PC-3 (cell line): Measurements from ENCODE around the gene DNAH17. TPM values are rescaled to one million over a fixed set of nuclear protein-coding genes. Genes with fewer than 3 reads are reported as not detected.

ENCODE experiments used
- ATAC-seq: fragments of 200-7000 bp; cut with Tn5 transposase; 2 replicates; pipeline ENCODE4 v1.9.1; 2020; ENCODE audit warnings: mild to moderate bottlenecking, moderate library complexity
- BruUV-seq: library from RNA; stranded (reverse); fragments of 400-500 nt; replicated peaks from 2 replicates; lab custom pipeline; 2021; lab: Mats Ljungman, UMichigan
- CTCF ChIA-PET: fragments of 300-600 bp; sonication (Branson Sonifier 250); formaldehyde crosslinking; loops from one replicate; lab custom pipeline; 2022; ENCODE audit warnings: antibody characterized with exemption; lab: Charles Lee
- POLR2A ChIA-PET: fragments of 300-600 bp; sonication (Branson Sonifier 250); formaldehyde crosslinking; loops from one replicate; lab custom pipeline; 2022; ENCODE audit warnings: antibody characterized with exemption; ENCODE audit not compliant: unreplicated experiment; lab: Charles Lee
- DNase-seq: peaks from one replicate; pipeline ENCODE4 v3.0.0-alpha.2; 2015
- H2AFZ ChIP-seq: fragments of 300-600 bp; sonication (generic); 2 replicates; pipeline ENCODE4 v1.6.0; 2016; ENCODE audit warnings: antibody characterized with exemption, low read length
- H3F3A ChIP-seq: fragments of 300-600 bp; sonication (generic); one replicate; pipeline ENCODE4 v1.6.0; 2017; ENCODE audit warnings: antibody characterized with exemption, low read length, control low read depth, mild to moderate bottlenecking; ENCODE audit not compliant: unreplicated experiment
- H3K27ac ChIP-seq: fragments of 300-600 bp; sonication (generic); 2 replicates; pipeline ENCODE4 v1.5.1; 2016; ENCODE audit warnings: mild to moderate bottlenecking, low read length
- H3K27me3 ChIP-seq: fragments of 300-600 bp; sonication (generic); 2 replicates; pipeline ENCODE4 v1.6.1; 2016; ENCODE audit warnings: low read length, mixed read lengths
- H3K36me3 ChIP-seq: fragments of 300-600 bp; sonication (generic); 2 replicates; pipeline ENCODE4 v1.6.1; 2016; ENCODE audit warnings: low read depth, mixed run types, low read length, mixed read lengths
- H3K4me1 ChIP-seq: fragments of 300-600 bp; sonication (generic); 2 replicates; pipeline ENCODE4 v1.5.1; 2016; ENCODE audit warnings: low read length; ENCODE audit not compliant: insufficient read depth
- H3K4me2 ChIP-seq: fragments of 300-600 bp; sonication (generic); 2 replicates; pipeline ENCODE4 v1.6.0; 2016; ENCODE audit warnings: low read length
- H3K4me3 ChIP-seq: fragments of 300-600 bp; sonication (generic); 2 replicates; pipeline ENCODE4 v1.5.1; 2016; ENCODE audit warnings: mild to moderate bottlenecking, low read length, mixed read lengths
- H3K79me2 ChIP-seq: fragments of 300-600 bp; sonication (generic); 2 replicates; pipeline ENCODE4 v1.6.1; 2017; ENCODE audit warnings: low read length, mixed read lengths
- H3K9ac ChIP-seq: fragments of 300-600 bp; sonication (generic); 2 replicates; pipeline ENCODE4 v1.6.0; 2016; ENCODE audit warnings: mild to moderate bottlenecking, low read length
- H3K9me2 ChIP-seq: fragments of 300-600 bp; sonication (generic); replicated peaks from 2 replicates; pipeline ENCODE4 v1.6.1; 2016; ENCODE audit warnings: mixed run types, low read length, mixed read lengths
- H3K9me3 ChIP-seq: fragments of 300-600 bp; sonication (generic); 2 replicates; pipeline ENCODE4 v1.6.1; 2016; ENCODE audit warnings: low read length, mixed read lengths
- H4K20me1 ChIP-seq: fragments of 300-600 bp; sonication (generic); 2 replicates; pipeline ENCODE4 v1.6.1; 2016; ENCODE audit warnings: low read length, mixed read lengths
- EZH2 ChIP-seq: fragments of 300-600 bp; sonication (generic); IDR thresholded peaks from one replicate; pipeline ENCODE4 v1.6.1; 2017; ENCODE audit warnings: antibody characterized with exemption, mild to moderate bottlenecking, low read length; ENCODE audit not compliant: unreplicated experiment
- EZH2phosphoT487 ChIP-seq: fragments of 300-600 bp; sonication (generic); IDR thresholded peaks from 2 replicates; pipeline ENCODE4 v1.6.1; 2018; ENCODE audit warnings: mild to moderate bottlenecking, antibody characterized with exemption, low read length, borderline replicate concordance
- intact Hi-C: fragments of 100-400 bp; cut with micrococcal nuclease; formaldehyde crosslinking; loops from 2 replicates; pipeline ENCODE4 v1.9.0; 2023
- total RNA-seq: library from RNA; depleted of rRNA; stranded (reverse); fragments of >200 nt; gene quantifications from 2 replicates; pipeline ENCODE4 v1.2.3, GENCODE V29; 2014
- TF ChIP-seq, protein P1 (sequence below): fragments of 300-600 bp; sonication (generic); conservative IDR thresholded peaks from 2 replicates; pipeline ENCODE4 v1.5.1; 2017; ENCODE audit warnings: antibody characterized with exemption, low read depth, mild to moderate bottlenecking, low read length

DNAH17 gene
- total RNA-seq, 1 experiment from 2014 or later: 0.04 TPM

DNA sequence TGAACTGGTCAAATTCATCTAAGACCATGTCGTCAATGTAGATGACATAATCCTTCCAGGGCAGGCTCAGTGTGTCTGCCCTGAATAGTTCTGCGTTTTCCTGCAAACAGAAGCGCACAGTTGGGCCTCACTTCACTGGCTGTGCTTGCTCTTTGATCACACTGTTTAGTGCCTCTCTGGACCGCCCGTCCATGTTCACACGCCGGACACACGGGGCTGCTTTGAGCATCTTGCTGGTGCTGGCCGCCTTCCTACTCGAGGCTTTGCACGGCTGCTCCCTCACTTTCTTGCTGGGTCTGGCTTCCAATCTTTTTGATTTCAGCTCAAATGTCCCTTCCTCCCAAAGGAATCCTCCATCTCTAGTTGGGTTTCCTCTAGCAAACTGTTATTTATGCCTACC, 37.4 kb downstream of the DNAH17 start:
- DNase-seq (no peak), ATAC-seq (no peak)
- H3K4me3 ChIP-seq: no peak overlapping the region
- H3K27me3 ChIP-seq: no peaks in the 10 kb centered on the region
- ChIA-PET CTCF (no interaction called here), POLR2A (no interaction called here)
- no peaks in the 10 kb centered on the region for H3K36me3 ChIP-seq
- no peaks in the 10 kb centered on the region for H3K9me3 ChIP-seq
- no peak overlapping the region for H3K9ac ChIP-seq
- H3K4me2 ChIP-seq: no peak overlapping the region
- no peaks in the 10 kb centered on the region for H3K79me2 ChIP-seq
- peaks cover 28% of the 10 kb centered on the region for H3K4me1 ChIP-seq
- BruUV-seq: no TSS peak
- no peaks in the 10 kb centered on the region for H3K9me2 ChIP-seq
- no peak overlapping the region for H2AFZ ChIP-seq
- H3K27ac ChIP-seq: no peak overlapping the region
- TF ChIP-seq EZH2 (no peak), EZH2phosphoT487 (no peak)
- TF ChIP-seq, protein P1, sequence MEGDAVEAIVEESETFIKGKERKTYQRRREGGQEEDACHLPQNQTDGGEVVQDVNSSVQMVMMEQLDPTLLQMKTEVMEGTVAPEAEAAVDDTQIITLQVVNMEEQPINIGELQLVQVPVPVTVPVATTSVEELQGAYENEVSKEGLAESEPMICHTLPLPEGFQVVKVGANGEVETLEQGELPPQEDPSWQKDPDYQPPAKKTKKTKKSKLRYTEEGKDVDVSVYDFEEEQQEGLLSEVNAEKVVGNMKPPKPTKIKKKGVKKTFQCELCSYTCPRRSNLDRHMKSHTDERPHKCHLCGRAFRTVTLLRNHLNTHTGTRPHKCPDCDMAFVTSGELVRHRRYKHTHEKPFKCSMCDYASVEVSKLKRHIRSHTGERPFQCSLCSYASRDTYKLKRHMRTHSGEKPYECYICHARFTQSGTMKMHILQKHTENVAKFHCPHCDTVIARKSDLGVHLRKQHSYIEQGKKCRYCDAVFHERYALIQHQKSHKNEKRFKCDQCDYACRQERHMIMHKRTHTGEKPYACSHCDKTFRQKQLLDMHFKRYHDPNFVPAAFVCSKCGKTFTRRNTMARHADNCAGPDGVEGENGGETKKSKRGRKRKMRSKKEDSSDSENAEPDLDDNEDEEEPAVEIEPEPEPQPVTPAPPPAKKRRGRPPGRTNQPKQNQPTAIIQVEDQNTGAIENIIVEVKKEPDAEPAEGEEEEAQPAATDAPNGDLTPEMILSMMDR: no peak
- H4K20me1 ChIP-seq: no peaks in the 10 kb centered on the region
- no peaks in the 10 kb centered on the region for H3F3A ChIP-seq
- intact Hi-C loops: no loop called here

DNA sequence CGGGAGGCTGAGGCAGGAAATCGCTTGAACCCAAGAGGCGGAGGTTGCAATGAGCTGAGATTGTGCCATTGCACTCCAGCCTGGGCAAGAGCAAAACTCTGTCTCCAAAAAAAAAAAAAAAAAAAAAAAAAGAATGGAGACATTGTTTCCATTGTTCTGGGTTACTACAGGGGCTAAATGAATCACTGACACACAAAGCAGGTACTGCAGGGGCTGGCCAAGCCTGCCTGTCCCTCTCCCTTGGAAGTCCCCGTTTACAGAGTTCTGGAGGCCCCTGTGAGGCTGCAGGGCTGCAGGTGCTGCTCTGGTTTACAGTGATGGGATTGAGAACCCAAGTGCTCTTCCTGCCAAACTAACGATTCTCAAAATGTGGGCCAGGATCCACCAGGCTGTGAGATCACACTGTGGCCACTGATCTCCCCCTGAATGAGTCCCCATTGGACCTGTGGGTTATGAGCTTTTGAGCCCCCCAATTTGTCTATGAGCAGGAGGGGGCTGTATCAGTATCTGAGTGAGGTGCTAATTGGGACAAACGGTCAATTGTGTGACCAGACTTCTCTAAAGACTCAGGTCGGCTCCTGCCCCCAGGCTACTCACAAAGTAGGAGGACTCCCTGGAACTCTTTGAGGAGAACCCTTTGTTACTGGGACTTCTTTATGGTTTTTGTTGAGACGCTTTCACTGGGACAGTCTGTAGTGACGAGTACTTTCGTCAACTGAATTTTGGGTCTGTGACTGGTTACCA, 39.0 kb downstream of the DNAH17 start:
- no peaks in the 10 kb centered on the region for H3K27me3 ChIP-seq
- no peak overlapping the region for H2AFZ ChIP-seq
- DNase-seq (peak; percentile 53), ATAC-seq (no peak)
- H3F3A ChIP-seq: no peaks in the 10 kb centered on the region
- no peaks in the 10 kb centered on the region for H3K79me2 ChIP-seq
- no TSS peak for BruUV-seq
- no peak overlapping the region for H3K4me2 ChIP-seq
- H3K4me1 ChIP-seq: peaks cover 33% of the 10 kb centered on the region
- no peaks in the 10 kb centered on the region for H4K20me1 ChIP-seq
- ChIA-PET POLR2A (no interaction called here), CTCF (interaction anchor here (0.6 kb wide), 1 partner anchor 348 kb away, joined by 4 read pairs; no protein-coding TSS in a partner anchor)
- TF ChIP-seq, protein P1: no peak
- no peak for TF ChIP-seq EZH2
- TF ChIP-seq EZH2phosphoT487: no peak
- no peaks in the 10 kb centered on the region for H3K36me3 ChIP-seq
- no peak overlapping the region for H3K9ac ChIP-seq
- no peaks in the 10 kb centered on the region for H3K9me2 ChIP-seq
- no peak overlapping the region; the same call in 1 of the 2 replicates for H3K27ac ChIP-seq
- no peak overlapping the region for H3K4me3 ChIP-seq
- intact Hi-C loops: no loop called here
- H3K9me3 ChIP-seq: no peaks in the 10 kb centered on the region

DNA sequence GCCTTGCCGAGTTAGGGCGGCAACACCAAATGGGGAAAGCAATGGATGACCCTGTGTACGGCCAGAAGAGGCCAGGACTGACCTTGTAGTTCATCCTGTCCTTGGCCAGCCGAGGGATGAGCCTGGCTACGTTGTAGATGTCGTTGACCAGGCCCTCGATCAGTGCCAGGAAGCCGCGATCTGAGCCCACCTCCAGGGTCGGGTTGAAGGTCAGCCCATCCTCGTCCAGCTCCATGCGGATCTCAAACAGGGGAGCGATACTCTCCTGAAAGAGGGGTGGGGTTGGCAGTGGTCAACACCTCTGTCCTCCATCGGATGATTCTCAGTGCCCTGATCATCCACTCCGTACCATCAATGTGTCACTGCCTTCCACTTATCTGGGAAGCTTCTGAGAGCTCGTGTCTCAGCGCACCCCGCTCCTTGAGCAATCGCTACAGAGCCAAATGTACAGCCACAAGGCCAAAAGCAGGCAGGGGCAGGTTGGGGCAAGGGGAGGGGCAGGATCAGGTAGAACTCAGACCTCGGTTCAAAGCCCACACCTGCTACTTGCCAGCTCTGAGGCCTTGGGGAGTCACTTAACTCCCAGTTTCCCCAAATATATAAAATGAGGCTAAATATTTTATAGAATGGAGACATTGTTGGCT, 39.9 kb downstream of the DNAH17 start:
- no peak overlapping the region for H3K4me2 ChIP-seq
- H3K27me3 ChIP-seq: no peaks in the 10 kb centered on the region
- no TSS peak for BruUV-seq
- H3K9me2 ChIP-seq: no peaks in the 10 kb centered on the region
- ChIA-PET POLR2A (no interaction called here), CTCF (interaction anchor here (0.6 kb wide), 1 partner anchor 347 kb away, joined by 4 read pairs; no protein-coding TSS in a partner anchor)
- intact Hi-C loops: no loop called here
- H3K9me3 ChIP-seq: no peaks in the 10 kb centered on the region
- no peaks in the 10 kb centered on the region for H3F3A ChIP-seq
- H3K9ac ChIP-seq: no peak overlapping the region
- no peak overlapping the region for H3K4me3 ChIP-seq
- TF ChIP-seq EZH2phosphoT487 (no peak), EZH2 (no peak)
- TF ChIP-seq, protein P1: no peak
- H3K36me3 ChIP-seq: no peaks in the 10 kb centered on the region
- ATAC-seq (no peak), DNase-seq (no peak)
- no peak overlapping the region for H2AFZ ChIP-seq
- H3K79me2 ChIP-seq: no peaks in the 10 kb centered on the region
- H3K27ac ChIP-seq: no peak overlapping the region
- H4K20me1 ChIP-seq: no peaks in the 10 kb centered on the region
- peaks cover 42% of the 10 kb centered on the region for H3K4me1 ChIP-seq
